GM12874 (cell line): Measurements from ENCODE around the gene PLEKHG1.

Experiments
- TF ChIP-seq, protein P1 (sequence below): IDR thresholded peaks from 2 replicates; pipeline ENCODE4 v1.5.1; 2011; ENCODE audit warnings: low read depth, mild to moderate bottlenecking, control low read depth, low read length, moderate library complexity; ENCODE audit not compliant: insufficient read depth

The PLEKHG1 gene

DNA sequence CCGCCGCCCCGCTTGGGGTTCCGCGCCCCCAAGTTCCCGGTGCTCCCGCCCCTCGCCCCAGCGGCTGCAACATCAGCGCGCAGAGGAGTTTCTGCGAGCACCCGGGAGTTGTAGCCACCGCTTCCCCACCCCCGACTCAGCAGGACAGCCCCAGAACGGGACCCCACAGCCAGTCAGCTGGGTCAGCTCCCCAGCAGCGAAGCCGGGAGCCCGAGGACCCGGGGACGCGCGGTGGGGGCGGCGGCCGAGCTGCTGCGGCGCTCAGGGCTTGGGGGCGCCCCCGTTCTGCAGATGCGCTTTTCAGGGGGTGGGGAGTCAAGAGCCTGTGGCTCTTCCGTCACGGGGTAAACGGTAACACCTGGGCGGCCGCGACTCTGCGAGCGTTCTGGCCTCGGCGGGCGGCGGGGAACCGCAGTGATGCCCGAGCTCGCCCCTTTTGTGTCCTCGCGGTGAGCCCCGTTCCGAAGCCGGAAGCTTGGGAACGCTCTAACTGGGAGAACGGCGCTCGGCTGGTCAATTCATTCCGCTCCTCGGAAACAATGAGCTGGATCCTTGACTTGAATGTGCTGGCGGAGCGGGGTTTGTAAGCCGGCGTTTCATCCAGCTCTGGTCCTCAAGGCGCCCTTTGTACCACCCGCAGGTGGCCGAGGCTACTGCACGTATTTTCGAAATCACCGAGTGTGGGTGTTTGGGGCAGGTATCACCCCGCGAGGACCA, 774 bp downstream of the PLEKHG1 start:
- TF ChIP-seq, protein P1, sequence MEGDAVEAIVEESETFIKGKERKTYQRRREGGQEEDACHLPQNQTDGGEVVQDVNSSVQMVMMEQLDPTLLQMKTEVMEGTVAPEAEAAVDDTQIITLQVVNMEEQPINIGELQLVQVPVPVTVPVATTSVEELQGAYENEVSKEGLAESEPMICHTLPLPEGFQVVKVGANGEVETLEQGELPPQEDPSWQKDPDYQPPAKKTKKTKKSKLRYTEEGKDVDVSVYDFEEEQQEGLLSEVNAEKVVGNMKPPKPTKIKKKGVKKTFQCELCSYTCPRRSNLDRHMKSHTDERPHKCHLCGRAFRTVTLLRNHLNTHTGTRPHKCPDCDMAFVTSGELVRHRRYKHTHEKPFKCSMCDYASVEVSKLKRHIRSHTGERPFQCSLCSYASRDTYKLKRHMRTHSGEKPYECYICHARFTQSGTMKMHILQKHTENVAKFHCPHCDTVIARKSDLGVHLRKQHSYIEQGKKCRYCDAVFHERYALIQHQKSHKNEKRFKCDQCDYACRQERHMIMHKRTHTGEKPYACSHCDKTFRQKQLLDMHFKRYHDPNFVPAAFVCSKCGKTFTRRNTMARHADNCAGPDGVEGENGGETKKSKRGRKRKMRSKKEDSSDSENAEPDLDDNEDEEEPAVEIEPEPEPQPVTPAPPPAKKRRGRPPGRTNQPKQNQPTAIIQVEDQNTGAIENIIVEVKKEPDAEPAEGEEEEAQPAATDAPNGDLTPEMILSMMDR, result peak; percentile 52; the same call in 1 of the 2 replicates

DNA sequence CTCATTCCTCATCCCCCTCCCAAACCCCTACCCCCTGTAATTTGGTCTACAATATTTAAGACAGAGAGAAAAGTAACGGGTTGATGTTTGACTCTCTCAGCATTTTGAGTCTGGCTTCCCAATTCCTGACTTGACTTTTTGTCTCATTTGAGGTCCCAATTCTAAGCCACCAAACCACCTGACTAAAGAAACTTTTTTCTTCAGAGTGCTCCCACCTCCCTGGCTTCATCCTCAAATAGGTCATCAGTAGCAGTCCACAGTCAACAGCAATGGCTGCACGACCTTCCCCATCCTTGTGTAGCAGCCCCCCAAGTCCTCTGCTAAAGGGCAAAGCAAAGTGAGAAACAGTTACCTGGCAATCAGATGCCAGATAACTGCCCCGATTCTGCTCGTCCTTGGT, 1.8 kb downstream of the PLEKHG1 start:
- TF ChIP-seq, protein P1, result no peak

DNA sequence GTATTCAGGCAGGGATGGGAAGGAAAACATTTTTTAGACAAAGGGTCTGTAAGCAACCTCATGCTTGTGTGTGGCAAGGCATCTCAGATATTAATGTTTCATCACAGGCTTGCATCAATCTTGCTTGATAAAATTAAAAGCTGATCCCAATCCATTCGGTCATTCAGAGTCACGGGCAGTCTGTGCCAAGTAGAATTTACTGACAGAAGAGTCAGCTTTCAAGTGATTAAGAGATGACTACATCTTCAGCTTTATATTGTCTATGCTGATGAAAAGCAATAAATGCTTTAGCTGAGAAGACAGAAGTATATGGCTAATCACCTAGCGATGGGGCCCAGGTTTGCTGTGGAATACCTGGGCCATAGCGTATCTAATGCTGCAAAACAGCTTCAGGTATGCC, 3.5 kb downstream of the PLEKHG1 start:
- TF ChIP-seq, protein P1, result no peak

DNA sequence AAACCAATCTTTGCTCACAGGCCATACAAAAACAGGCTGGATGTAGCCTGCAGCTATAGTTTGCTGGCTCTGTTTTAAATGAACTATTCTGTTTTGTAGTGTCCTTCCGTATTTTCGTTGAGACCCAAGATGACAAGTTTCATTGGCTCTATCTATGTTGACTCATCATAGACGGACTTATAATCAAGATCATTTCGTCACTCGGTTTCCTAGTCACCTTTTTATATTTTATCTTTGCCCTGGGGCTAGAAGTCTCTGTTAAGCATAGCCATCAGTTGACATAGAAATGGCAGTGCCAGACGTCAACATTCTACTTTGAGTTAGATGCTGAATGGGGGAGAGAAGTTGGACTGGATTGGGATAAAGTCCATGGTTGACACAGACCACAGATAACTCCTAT, 4.8 kb downstream of the PLEKHG1 start:
- TF ChIP-seq, protein P1, result no peak

DNA sequence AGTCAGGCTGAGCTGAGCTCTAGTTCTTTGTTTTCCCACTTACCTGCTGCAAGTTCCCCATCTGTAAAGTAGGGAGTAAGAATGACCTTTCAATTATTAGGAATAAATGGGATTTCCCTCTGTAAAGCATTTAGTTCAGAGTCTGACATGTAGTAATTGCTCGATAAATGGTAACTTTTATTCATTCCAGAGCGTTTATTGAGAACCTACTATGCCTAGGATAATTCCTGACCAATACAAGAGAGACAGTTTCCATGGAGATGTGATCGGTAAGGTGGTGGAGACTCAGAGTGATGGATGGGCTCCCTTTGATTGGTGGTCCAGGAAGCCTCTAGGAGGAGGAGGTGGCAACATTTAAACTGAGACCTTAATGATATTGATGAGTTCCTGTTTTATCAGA, 5.6 kb downstream of the PLEKHG1 start:
- TF ChIP-seq, protein P1, result no peak

DNA sequence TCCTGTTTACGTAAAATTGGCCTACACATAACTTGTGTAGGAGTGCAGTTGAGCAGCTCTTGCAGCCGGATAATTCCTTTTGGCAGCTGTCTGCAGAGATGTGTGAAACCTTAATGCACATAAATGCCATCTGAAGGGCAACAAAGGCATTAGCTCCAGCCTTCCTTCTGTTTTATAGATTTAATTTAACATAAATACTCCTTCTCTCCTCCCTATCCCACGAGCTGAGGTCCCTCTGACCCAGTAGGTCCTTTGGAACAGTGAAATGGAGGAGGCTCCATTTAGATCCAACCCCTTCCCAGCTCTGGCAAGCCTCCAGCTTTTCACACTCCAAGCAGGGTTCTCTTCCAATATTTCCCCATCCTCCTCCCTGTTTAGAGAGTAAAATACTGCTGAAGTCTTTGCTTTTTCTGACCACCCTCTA, 6.5 kb downstream of the PLEKHG1 start:
- TF ChIP-seq, protein P1, result no peak

DNA sequence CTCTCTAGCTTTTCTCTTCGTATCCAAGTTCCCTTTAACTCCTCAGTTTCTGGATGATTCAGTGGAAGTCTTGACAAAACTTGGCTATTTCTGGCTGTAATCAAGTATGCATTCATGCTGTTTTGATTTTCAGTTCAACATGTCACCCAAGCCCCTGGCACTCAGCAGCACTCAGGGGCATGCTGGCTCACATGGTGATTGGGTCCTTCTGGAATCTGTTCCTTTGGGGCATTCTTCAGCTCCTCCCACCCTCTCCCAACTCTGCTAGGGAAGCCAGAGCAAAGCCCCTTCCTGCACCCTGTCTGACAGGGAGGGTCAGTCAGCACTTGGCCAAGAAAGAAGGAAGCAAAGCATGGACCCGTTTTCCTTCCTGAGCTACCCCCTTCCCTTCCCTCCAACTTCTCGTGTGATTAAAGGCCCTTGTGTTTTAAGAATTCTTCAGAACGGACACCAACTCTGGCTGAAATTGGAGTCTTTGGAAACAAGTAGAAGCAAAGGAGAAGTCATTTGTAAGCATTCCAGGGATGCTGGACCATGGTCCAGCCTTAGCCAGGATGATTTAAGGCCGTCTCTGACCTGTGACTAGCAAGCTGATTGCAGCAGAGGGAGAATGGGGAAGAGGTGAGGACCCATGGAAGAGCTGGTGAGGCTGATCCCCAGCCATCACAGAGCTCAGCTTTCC, 7.1 kb downstream of the PLEKHG1 start:
- TF ChIP-seq, protein P1, result no peak
